HG02759 (cell line): ENCODE measurements around the gene CEP192.
A peak's percentile ranks its signal among the peaks of the same experiment; 100 is the strongest.

ENCODE experiments used
- ATAC-seq: cut with Tn5 transposase; IDR thresholded peaks from one replicate; pipeline ENCODE4 v1.9.1; 2021; ENCODE audit warnings: mild to moderate bottlenecking, moderate library complexity; ENCODE audit not compliant: unreplicated experiment

CEP192 gene

DNA sequence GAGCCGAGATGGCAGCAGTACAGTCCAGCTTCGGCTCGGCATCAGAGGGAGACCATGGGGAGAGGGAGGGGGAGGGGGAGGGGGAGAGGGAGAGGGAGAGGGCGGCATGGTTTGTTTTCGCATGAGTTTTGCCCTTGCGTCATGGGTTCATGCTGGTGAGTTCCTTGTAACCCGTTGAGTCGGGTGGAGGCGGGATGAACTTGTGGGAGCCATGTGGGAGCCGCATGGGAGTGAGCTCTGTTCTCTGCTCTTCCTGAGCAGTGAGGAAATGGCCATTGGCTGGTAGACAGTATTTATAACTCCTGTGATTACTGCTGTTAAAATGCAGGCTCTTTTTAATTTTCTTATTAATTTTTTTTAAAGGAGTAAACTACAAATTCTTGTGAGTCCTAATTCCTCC is 108.0 kb downstream of the CEP192 start:
- ATAC-seq = no peak

DNA sequence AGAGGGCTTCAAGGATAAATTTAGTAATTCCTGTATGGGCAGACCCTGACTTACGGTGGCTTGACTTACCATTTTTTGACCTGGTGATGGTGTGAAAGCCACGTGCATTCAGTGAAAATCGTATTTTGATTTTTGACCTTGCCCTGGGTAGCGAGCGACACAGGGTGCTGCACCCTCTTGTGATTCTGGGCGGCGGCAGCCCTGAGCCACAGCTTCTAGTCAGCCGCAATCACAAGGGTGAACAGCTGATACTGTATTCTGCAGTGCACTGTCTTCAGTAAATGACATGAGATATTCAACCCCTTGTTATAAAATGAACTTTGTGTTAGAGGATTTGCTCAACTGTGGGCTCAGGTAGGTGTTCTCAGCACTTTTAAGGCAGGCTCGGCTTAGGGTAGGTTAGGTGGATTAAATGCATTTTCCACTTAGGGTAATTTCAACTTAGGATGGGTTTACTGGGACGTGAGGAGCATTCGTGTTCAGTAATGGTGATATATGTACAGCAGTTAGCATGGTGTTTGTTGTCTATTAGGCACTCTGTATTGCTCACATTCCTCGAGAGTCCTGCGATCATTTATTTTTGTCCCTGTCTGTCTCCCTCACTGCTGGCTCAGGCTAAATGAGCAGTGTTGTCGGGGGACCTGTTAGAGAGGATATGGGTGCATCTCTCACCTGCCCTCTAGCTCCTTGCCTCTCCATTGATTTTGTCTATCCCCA is 109.9 kb downstream of the CEP192 start:
- no peak for ATAC-seq

DNA sequence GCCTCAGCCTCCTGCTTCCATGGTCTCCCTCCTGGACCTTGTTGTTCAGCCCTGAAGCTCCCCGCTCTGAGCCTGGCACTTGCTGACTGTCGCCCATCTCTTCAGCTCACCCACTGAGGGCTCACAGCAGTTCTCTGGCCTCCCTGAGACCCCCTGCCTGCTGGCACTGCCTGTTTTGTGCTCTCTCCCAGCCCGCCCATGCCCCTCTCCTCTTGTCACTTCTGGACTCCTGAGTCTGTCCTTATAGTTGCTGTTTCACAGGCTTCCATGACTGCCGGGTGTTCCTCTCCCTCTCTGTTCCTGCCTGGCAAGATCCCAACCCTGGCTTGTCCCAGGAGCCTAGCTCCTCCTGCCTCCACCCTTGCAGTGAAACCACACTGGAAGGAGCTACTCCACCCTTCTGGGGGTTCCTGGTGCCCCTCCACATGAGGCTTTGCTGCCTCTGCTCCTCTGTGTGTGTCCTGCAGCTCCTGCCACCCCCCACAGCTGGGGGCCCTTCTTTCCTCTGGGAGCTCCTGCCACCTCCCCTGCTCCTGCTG is 110.6 kb downstream of the CEP192 start:
- ATAC-seq = no peak

DNA sequence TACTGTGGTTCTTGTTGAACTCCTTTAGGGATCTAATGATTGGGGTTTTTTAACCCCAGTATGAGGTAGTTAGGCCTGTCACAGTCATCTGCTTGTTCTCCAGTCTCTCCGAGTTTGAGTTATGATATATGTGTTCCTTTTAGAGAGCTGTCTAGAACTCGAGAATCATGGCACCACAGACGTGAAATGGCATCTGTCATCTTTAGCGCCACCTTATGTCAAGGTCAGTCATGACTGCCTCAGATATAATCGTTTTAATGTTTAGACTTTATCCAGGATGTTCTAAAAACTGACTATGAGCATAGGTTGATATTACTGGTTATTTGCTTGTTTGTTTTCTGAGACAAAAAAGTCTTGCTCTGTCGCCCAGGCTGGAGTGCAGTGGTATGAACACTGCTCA is 112.2 kb downstream of the CEP192 start:
- no peak for ATAC-seq

DNA sequence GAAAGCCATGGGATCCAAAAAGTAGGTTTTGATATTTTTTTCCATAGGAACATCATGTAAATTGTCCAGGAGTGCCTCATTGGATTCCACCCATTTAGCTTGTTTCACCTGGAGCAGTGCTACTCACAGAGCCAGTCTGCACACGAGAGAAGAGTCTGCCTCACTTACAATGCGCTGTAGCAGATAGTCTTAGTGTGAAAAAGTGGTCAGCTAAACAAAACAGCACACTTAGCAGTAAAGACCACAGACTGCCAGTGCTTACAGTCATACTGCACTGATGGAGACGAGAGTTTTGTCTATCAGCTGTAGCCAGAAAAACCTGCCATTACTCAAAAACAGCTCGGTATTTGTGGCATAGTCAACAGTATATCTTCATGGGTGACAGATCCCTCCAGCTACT is 113.9 kb downstream of the CEP192 start:
- no peak for ATAC-seq

DNA sequence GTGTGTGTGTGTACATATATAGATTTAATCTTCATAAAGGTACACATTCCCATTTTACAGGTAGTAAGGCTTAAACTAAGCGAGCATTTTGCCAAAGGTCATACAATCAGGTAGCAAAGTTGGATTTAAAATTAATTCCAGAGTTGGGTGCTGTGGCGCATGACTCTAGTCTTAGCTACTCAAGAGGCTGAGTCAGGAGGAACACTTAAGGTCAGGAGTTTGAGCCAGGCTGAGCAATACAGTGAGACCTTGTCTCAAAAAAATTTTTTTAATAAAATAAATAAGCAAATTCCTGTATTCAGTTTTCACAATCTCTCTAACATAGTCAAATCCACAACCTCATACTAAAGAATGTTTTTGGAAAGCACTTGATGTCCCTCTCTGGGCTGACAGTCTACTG is 115.9 kb downstream of the CEP192 start:
- ATAC-seq = no peak

DNA sequence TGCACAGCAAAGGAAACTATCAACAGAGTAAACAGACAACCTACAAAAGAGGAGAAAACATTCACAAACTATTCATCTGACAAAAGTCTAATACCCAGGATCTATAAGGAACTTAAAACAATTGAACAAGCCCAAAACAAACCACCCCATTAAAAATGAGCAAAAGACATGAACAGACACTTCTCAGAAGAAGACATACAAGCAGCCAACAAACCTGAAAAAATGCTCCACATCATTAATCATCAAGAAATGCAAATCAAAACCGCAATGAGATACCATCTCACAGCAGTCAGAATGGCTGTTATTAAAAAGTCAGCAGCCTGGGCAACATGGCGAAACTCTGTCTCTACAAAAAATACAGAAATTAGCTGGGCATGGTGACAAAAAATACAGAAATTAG is 117.2 kb downstream of the CEP192 start:
- no peak for ATAC-seq

DNA sequence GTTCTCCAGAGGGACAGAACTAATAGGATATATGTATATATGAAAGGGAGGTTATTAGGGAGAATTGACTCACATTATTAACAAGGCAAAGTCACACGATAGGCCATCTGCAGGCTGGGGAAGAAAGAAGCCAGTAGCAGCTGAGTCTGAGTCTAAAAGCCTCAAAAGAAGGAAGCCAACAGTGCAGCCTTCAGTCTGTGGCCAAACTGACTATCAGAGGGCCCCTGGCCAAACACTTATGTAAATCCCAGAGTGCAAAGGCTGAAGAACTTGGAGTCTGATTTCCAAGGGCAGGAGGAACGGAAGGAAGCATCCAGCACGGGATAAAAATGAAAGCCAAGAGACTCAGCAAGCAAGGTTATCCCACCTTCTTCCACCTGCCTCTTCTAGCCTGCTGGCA is 119.4 kb downstream of the CEP192 start:
- no peak for ATAC-seq

DNA sequence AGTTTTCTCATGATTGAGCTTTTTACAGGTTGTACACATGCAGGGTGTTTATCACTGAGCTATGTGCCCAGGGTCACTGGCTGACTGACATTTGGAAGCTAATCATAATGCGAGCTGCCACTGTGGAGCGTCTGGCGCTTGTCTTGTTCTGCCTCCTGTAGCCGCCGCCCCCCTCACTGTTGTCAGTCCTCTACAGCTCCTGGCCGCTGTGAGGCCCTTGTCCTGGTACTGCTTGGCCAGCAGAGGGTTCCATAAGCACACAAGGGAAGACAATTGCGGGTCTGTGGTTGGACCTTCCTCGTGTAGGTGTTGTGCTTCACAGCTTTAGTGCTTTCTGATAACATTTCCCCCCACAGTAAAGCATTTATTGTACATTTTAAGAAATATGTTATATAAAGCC is 121.8 kb downstream of the CEP192 start:
- no peak for ATAC-seq

DNA sequence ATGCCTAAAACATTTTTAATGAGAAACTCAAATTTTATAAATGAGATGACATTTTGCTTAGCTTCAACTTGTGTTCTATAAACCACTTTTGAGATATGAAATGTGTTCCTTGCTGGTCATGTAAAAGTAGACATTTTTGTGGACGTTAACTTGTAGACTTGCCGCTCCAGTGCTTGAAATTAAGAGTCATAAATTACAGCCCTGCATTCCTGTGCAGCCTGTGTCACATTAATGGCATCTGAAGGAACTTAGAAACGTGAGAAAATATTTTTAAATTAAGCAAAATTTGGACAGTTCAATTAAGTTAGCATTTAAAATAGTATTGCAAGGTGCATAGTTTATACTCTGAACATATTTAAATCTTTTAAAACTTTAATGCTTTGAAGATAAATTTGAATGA is 129.1 kb downstream of the CEP192 start:
- no peak for ATAC-seq

DNA sequence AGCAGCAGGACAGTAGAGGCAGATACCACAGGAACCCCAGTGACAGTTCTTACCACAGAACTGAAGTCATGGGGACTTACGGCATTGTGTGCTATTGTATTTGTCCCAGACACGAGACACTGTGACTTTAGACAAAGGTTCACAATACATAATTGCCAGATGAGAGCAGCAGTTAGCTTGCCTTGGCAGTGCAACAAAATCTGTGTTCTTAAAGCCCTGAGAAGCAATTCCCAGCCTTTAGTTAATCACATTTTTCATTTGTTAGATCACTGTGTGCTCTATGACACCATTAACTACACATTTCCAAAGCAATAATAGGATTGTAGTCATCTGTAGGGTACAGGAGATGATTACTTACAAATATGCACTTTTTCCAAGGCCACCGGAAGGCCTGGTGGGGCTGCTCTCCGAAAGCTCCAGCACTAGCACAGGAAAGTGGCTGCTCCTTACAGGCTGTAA is 129.8 kb downstream of the CEP192 start:
- ATAC-seq = no peak

DNA sequence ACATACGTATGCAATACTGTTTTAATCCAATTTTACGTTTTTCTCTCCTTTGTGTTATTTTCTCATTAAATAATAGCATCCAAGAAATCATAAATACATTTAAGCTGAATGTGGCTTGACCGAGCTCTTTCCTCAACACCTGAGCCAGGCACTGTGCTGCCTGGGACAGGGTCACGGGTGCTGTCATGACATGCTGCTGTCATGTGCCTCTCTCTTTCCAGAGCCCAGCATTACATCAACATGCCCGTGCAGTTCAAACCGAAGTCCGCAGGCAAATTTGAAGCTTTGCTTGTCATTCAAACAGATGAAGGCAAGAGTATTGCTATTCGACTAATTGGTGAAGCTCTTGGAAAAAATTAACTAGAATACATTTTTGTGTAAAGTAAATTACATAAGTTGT is 133.2 kb downstream of the CEP192 start:
- ATAC-seq = no peak

DNA sequence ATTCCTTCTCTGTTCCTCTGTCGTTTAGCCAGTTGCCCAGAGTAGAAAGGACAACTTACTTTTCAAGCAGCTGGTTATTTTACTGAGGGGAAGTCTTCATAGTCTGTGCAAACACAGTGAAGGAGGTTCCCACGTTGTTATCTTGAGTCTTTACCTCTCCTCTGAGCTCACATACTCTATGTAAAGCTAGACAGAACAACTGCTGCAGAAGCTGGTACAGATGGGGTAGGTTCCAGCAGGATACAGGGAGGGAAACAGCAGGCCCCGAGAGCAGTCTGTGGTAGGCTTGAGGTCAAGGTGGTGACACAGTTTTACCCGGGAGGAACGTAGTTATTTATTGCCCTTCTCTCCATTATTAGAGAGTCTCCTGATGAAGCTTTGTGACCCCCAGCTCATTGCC is 134.0 kb downstream of the CEP192 start:
- no peak for ATAC-seq

DNA sequence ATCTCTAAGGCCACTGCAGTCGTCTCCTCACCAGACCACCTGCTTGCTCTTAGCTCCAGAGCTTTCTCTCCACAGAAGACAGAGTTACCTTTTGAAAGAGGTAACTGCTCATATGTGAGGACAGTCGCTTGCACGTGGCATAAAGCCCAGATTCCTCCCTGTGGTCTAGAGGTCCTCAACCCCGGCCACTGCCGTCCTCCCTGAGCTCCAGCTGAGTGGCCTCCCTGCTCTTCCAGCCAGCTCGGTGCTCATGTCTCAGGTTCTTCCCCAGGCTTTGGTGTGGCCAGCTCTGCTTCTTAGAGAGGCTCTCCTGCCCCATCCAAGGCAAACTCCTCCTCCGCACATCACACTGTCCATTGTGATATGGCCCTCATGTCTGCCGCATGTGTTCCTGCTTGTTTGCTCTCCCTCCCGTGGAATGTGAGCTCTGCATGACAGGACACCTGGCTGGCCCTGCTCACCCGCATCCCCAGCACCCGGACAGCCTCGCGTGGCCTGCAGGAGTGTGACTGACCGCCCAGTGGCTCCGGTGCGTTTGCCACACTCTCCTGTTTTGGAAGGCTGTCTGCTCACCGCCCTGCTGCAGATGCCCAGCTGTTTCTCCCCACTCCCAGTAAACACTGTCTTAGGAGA is 135.9 kb downstream of the CEP192 start:
- no peak for ATAC-seq

DNA sequence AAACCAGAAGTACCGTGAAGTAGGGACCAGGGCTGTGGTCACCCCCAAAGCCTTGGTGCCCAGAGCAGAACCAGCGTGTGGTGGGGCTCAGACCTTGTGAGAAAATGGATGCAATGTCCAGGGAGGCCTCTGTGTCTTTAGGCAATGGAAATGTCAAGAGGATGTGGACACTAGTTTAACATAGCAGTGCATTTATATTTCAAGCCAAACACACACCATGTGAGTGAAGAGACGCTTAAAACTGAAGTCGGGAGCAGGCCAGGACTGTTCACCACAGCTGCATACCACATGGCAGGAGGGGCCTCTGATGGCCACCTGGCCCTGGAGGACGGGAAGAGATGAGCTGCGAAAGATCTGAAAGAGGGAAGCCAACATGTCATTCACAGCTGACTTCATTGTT is 140.1 kb downstream of the CEP192 start:
- ATAC-seq = no peak

DNA sequence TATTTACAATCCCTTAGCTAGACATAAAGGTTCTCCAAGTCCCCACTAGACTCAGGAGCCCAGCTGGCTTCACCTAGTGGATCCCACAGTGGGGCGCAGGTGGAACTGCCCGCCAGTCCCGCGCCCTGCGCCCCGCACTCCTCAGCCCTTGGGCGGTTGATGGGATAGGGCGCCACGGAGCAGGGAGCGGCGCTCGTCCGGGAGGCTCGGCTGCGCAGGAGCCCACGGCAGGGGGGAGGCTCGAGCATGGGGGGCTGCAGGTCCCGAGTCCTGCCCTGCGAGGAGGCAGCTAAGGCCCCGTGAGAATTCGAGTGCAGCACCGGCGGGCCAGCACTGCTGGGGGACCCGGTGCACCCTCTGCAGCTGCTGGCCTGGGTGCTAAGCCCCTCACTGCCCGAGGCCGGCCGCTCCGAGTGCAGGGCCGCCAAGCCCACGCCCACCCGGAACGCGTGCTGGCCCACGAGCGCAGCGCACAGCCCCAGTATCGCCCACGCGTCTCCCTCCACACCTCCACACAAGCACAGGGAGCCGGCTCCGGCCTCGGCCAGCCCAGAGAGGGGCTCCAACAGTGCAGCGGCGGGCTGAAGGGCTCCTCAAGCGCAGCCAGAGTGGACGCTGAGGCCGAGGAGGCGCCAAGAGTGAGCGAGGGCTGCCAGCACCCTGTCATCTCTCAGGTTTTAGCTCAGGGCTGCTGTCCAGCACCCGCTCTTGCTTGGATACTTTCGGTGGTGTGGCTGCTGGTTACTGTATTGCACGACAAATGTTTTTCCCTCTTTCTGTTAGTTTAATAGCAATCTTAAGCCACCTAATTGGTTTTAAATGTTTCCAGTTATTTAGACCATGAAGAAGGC is 143.6 kb downstream of the CEP192 start:
- no peak for ATAC-seq

DNA sequence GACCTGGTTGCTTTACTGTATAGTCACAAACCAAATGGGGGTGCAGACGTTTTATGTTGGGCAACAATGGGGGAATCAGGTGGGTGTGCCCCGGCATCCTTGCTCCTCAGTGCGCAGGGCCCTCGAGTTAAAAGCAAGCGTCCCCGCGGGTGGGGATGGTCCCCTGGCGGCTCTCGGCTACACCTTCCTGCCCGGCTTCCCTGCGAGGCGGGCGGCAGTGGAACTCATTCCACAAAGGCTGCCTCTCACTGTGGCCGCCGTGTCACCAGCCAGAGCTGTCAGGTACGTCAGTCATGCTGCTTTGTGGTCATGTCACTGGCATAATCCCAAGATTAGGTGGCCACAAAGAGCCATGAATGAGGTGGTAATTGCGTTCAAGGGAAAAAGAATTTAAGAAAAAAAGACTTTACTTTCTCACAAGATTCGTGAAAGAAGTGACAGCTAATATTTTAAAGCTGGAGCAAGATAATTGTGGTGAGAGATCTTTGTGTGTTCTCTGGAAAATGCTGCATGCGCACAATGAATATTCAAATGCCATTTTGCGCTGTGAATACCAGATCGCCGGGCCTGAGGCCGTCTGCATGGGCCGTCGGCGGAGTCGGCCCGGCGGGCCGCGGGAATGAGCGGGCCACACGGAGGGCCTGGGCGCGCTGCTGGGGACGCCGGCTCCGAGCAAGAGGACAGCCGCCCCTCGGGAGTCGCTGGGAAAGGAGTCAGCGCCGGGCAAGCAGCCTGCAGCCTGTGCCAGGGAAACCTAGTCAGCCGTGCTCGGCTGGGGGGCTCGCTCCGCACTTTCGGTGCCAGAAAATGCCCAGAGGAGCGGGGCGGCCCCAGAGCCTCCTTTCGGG is 145.1 kb downstream of the CEP192 start:
- ATAC-seq = peak; percentile 13

DNA sequence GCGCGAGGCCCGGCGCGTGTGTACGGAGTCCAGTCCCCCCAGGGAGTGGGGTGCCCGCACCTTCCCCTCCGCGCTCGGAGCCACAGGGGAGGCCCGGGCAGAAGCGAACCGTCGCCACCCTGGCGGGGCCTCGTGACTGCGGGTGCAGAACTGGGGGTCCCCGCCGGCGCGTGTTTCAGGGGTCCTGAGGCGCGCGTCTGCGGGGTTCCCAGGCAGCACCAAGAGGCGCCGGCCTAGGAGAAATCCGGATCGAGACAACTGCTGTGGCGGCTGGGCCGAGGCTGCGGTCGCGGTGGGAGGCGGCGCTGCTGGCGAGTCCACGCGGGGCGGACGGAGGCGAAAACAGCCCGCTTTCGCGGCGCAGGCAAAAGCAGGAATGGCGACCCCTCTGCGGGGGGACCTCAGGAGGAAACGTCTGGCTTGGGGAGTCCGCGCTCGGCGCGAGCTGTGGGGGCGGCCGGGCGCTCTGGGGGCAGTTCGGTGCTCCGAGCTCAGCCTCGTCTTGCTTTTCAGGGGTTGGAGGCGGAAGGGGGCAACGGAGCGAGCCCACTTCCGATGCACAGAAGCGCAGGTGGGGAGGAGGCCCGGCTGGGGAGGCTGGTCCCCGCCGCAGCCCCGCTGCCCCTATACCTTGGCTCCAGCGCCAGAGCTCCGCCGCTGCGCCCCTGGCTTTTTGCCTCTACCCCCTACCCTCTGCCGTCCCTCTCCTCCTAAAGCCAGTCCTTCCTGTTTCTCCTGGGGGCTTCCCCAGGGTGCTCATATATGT is 145.9 kb downstream of the CEP192 start:
- peak; percentile 43 for ATAC-seq

DNA sequence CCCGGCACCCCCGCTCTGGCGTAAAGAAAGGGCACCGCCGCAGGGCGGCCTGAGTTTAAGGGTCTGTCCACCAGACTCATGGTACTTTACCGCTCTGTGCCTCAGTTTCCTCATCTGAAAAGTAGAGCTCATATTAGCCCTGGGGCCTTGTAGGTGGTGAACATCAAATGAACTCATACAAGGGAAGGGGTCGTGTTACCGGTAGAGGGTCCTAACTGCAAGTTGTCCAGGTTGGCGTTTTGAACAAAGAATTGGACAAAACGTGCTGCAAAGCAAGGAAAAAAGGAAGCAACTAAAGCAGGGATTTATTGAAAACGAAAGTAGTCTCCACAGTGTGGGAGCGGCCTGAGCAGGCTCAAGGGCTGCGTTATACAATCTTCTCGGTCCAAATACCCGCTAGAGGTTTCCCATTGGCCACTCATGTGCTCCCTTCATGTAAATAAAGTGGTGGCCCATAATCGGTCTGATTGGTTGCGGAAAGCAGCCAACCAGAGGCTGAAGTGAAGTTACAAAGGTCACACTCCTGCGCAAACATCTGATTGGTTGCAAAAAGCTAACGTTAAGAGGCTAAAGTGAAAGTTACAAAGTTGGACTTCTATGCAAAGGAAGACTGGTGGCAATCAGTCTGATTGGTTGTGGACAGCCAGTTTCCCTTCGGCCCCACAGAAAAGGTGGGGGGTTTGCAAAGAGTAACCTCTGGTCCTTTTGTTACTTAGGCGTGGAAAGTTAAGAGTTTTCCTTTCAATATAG is 146.7 kb downstream of the CEP192 start:
- peak; percentile 77 for ATAC-seq
